ENCODE measurements around the gene AREG.
"Not testable (repeated sequence)": the region's sequence is repeated elsewhere in the genome, so short reads cannot be mapped to it uniquely, and the experiment has no call there.

The AREG gene

GRCh38 chr4:74444891-74445642, at the start of gene AREG:
Gene AREG (plus strand): TSS chr4:74445136. CDS start chr4:74445346, 210 bp downstream.
- no peak for DNase-seq

- DNase-seq: no peak
These were observed 49.3 kb upstream of the AREG start for GRCh38 chr4:74395633-74396032.

GRCh38 chr4:74397748-74398426, 47.0 kb upstream of the AREG start:
- no peak for DNase-seq

GRCh38 chr4:74398894-74399589, 45.9 kb upstream of the AREG start:
- DNase-seq: not testable (repeated sequence)

GRCh38 chr4:74400395-74400794, 44.5 kb upstream of the AREG start:
- no peak for DNase-seq

GRCh38 chr4:74402692-74403456, 42.1 kb upstream of the AREG start:
- DNase-seq: no peak

- DNase-seq: no peak
These were observed 37.0 kb upstream of the AREG start for GRCh38 chr4:74407891-74408290.

GRCh38 chr4:74408639-74409038, 36.3 kb upstream of the AREG start:
- DNase-seq: no peak

GRCh38 chr4:74410272-74410671, 34.7 kb upstream of the AREG start:
- no peak for DNase-seq

GRCh38 chr4:74412225-74412624, 32.7 kb upstream of the AREG start:
- no peak for DNase-seq

- no peak for DNase-seq
These were observed 31.7 kb upstream of the AREG start for GRCh38 chr4:74413265-74413664.

- no peak for DNase-seq
These were observed 30.7 kb upstream of the AREG start for GRCh38 chr4:74414149-74414809.

GRCh38 chr4:74415602-74416300, 29.2 kb upstream of the AREG start:
- DNase-seq: no peak

GRCh38 chr4:74418063-74418670, 26.8 kb upstream of the AREG start:
- DNase-seq: no peak

GRCh38 chr4:74420863-74421262, 24.1 kb upstream of the AREG start:
- no peak for DNase-seq

- DNase-seq: no peak
These were observed 21.8 kb upstream of the AREG start for GRCh38 chr4:74423104-74423503.

GRCh38 chr4:74424111-74424510, 20.8 kb upstream of the AREG start:
- DNase-seq: no peak

- no peak for DNase-seq
These were observed 18.8 kb upstream of the AREG start for GRCh38 chr4:74426101-74426500.

- no peak for DNase-seq
These were observed 16.7 kb upstream of the AREG start for GRCh38 chr4:74428276-74428675.

- no peak for DNase-seq
These were observed 13.7 kb upstream of the AREG start for GRCh38 chr4:74431113-74431826.

- DNase-seq: no peak
These were observed 11.9 kb upstream of the AREG start for GRCh38 chr4:74433043-74433442.

Data from NCI-H1417 treated with DMSO at 0.1 percent for 48 hours (cell line).